IPS-15b (cell line): Measurements from ENCODE around the gene OSBPL10.

Experiments
- H3K27me3 ChIP-seq: one replicate; pipeline ENCODE4 v1.6.1; 2013; ENCODE audit warnings: low read length; ENCODE audit not compliant: control insufficient read depth, insufficient read depth
- H3K36me3 ChIP-seq: one replicate; pipeline ENCODE4 v1.6.1; 2013; ENCODE audit warnings: low read length; ENCODE audit not compliant: control insufficient read depth, insufficient read depth
- H3K4me1 ChIP-seq: one replicate; pipeline ENCODE4 v1.6.1; 2013; ENCODE audit warnings: mild to moderate bottlenecking, low read length; ENCODE audit not compliant: control insufficient read depth, insufficient read depth
- H3K4me3 ChIP-seq: one replicate; pipeline ENCODE4 v1.5.1; 2013; ENCODE audit warnings: low read depth, low read length
- H3K9ac ChIP-seq: one replicate; pipeline ENCODE4 v1.6.1; 2013; ENCODE audit warnings: low read depth, mild to moderate bottlenecking, low read length
- H3K9me3 ChIP-seq: one replicate; pipeline ENCODE4 v1.6.1; 2013; ENCODE audit warnings: mild to moderate bottlenecking, low read length; ENCODE audit not compliant: control insufficient read depth, insufficient read depth

Gene OSBPL10

GRCh38 chr3:31738412-31738811 lies 242.7 kb downstream of the OSBPL10 start:
- Histone ChIP-seq H3K4me3 (no peak overlapping the region), H3K27me3 (no peaks in the 10 kb centered on the region), H3K9me3 (no peaks in the 10 kb centered on the region), H3K9ac (no peak overlapping the region), H3K36me3 (no peaks in the 10 kb centered on the region), H3K4me1 (peaks cover 2% of the 10 kb centered on the region)

- Histone ChIP-seq H3K27me3 (no peaks in the 10 kb centered on the region), H3K36me3 (no peaks in the 10 kb centered on the region), H3K4me1 (peaks cover 2% of the 10 kb centered on the region), H3K4me3 (no peak overlapping the region), H3K9me3 (no peaks in the 10 kb centered on the region), H3K9ac (no peak overlapping the region)
These were observed 245.4 kb downstream of the OSBPL10 start for GRCh38 chr3:31735667-31736066.

GRCh38 chr3:31733234-31733667 lies 247.8 kb downstream of the OSBPL10 start:
- Histone ChIP-seq H3K36me3 (no peaks in the 10 kb centered on the region), H3K27me3 (no peaks in the 10 kb centered on the region), H3K9me3 (no peaks in the 10 kb centered on the region), H3K9ac (no peak overlapping the region), H3K4me3 (no peak overlapping the region), H3K4me1 (peaks cover 2% of the 10 kb centered on the region)

GRCh38 chr3:31732548-31732947 lies 248.5 kb downstream of the OSBPL10 start:
- Histone ChIP-seq H3K36me3 (no peaks in the 10 kb centered on the region), H3K27me3 (no peaks in the 10 kb centered on the region), H3K9me3 (no peaks in the 10 kb centered on the region), H3K9ac (no peak overlapping the region), H3K4me3 (no peak overlapping the region), H3K4me1 (peaks cover 2% of the 10 kb centered on the region)

GRCh38 chr3:31729573-31729972 lies 251.5 kb downstream of the OSBPL10 start:
- Histone ChIP-seq H3K9me3 (no peaks in the 10 kb centered on the region), H3K4me1 (peaks cover 3% of the 10 kb centered on the region)

GRCh38 chr3:31729082-31729481 lies 252.0 kb downstream of the OSBPL10 start:
- Histone ChIP-seq H3K4me3 (no peak overlapping the region), H3K9ac (no peak overlapping the region), H3K27me3 (no peaks in the 10 kb centered on the region), H3K36me3 (no peaks in the 10 kb centered on the region), H3K4me1 (peaks cover 7% of the 10 kb centered on the region), H3K9me3 (no peaks in the 10 kb centered on the region)

More at GRCh38 chr3:31729573-31729972, 251.5 kb downstream of the OSBPL10 start:
- Histone ChIP-seq H3K36me3 (no peaks in the 10 kb centered on the region), H3K9ac (no peak overlapping the region), H3K27me3 (no peaks in the 10 kb centered on the region), H3K4me3 (no peak overlapping the region)

- no peaks in the 10 kb centered on the region for H3K36me3 ChIP-seq
- H3K9me3 ChIP-seq, result no peaks in the 10 kb centered on the region
- peaks cover 13% of the 10 kb centered on the region for H3K4me1 ChIP-seq
- H3K27me3 ChIP-seq, result no peaks in the 10 kb centered on the region
- H3K4me3 ChIP-seq, result no peak overlapping the region
- H3K9ac ChIP-seq, result no peak overlapping the region
These were observed 252.7 kb downstream of the OSBPL10 start for GRCh38 chr3:31728403-31728802.

- H3K4me1 ChIP-seq, result peaks cover 13% of the 10 kb centered on the region
- no peak overlapping the region for H3K9ac ChIP-seq
- no peaks in the 10 kb centered on the region for H3K36me3 ChIP-seq
- no peak overlapping the region for H3K4me3 ChIP-seq
- no peaks in the 10 kb centered on the region for H3K27me3 ChIP-seq
- H3K9me3 ChIP-seq, result no peaks in the 10 kb centered on the region
These were observed 255.1 kb downstream of the OSBPL10 start for GRCh38 chr3:31725976-31726375.

- Histone ChIP-seq H3K9ac (no peak overlapping the region), H3K27me3 (no peaks in the 10 kb centered on the region), H3K4me1 (peaks cover 13% of the 10 kb centered on the region), H3K4me3 (no peak overlapping the region), H3K9me3 (no peaks in the 10 kb centered on the region), H3K36me3 (no peaks in the 10 kb centered on the region)
These were observed 255.5 kb downstream of the OSBPL10 start for GRCh38 chr3:31725568-31725967.

GRCh38 chr3:31724651-31725050 lies 256.4 kb downstream of the OSBPL10 start:
- Histone ChIP-seq H3K27me3 (no peaks in the 10 kb centered on the region), H3K36me3 (no peaks in the 10 kb centered on the region), H3K9me3 (no peaks in the 10 kb centered on the region), H3K4me1 (peaks cover 13% of the 10 kb centered on the region), H3K4me3 (no peak overlapping the region), H3K9ac (no peak overlapping the region)

GRCh38 chr3:31724116-31724515 lies 256.9 kb downstream of the OSBPL10 start:
- Histone ChIP-seq H3K9me3 (no peaks in the 10 kb centered on the region), H3K9ac (no peak overlapping the region), H3K36me3 (no peaks in the 10 kb centered on the region)

GRCh38 chr3:31723701-31724100 lies 257.4 kb downstream of the OSBPL10 start:
- no peak overlapping the region for H3K9ac ChIP-seq
- peaks cover 13% of the 10 kb centered on the region for H3K4me1 ChIP-seq
- H3K4me3 ChIP-seq, result no peak overlapping the region
- no peaks in the 10 kb centered on the region for H3K36me3 ChIP-seq
- no peaks in the 10 kb centered on the region for H3K9me3 ChIP-seq
- no peaks in the 10 kb centered on the region for H3K27me3 ChIP-seq

More at GRCh38 chr3:31724116-31724515, 256.9 kb downstream of the OSBPL10 start:
- no peak overlapping the region for H3K4me3 ChIP-seq
- peaks cover 13% of the 10 kb centered on the region for H3K4me1 ChIP-seq
- H3K27me3 ChIP-seq, result no peaks in the 10 kb centered on the region
